ENCODE data around the gene AATK.

DNA sequence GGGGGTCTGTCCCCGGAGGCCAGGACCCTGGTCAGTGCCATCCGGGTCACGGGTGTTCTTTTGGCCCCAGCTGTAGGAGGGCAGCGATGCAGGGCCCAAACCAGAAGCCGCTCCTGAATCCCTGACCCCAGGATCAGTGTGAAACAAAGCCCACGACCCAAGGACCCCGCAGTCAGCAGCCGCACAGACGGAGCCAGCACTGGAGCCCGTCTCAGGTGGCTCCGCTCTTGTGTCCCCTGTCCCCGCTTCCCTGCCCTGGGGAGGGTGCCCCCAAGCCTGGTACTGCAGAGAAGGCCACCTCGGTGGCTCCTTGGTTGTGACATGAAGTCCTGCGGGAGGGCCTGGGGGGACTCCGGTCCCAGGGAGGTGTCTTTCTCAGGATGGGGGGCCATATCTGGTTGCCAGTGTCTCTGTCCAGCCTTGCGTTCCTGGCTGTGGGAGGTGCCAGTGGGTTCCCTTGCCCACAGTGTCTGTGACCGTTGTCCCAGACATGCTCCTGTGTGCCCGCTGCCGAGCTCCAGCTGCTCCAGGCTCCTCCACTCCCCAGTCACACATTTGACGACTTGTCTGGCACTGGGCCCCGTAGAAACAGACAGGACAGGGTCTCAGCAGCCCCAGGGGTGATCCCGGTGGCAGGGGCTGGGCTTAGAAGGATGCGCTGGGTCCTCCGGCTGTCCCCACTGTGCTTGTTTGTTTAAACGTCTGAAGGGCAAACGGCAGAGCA is 97.4 kb downstream of the AATK start:
- TF ChIP-seq EZH2 (IDR thresholded peaks at IDR 0.05; ENCODE audit: insufficient read depth, poor library complexity, severe bottlenecking) (no peak), EZH2phosphoT487 (IDR thresholded peaks at IDR 0.05; ENCODE audit: insufficient read depth, low read depth) (no peak)
